Retinal pigment epithelial cell (primary cell): Measurements from ENCODE around the gene HDHD3.
"Not testable (repeated sequence)": the region's sequence is repeated elsewhere in the genome, so short reads cannot be mapped to it uniquely, and the experiment has no call there.

Experiments used
- DNase-seq: peaks from one replicate; pipeline ENCODE4 v3.0.0-alpha.2; 2010; ENCODE audit warnings: low read depth
- H3K4me3 ChIP-seq: 2 replicates; pipeline ENCODE4 v1.5.1; 2011; ENCODE audit warnings: mild to moderate bottlenecking, low read length, control low read depth, moderate library complexity
- TF ChIP-seq, protein P1 (sequence below): conservative IDR thresholded peaks from 2 replicates; pipeline ENCODE4 v1.5.1; 2011; ENCODE audit warnings: low read depth, low read length, control low read depth, inconsistent platforms

The HDHD3 gene

GRCh38 chr9:113409883-113410206 is 33.1 kb upstream of the HDHD3 start:
- H3K4me3 ChIP-seq, result peak overlapping the region; percentile 89
- TF ChIP-seq, protein P1, sequence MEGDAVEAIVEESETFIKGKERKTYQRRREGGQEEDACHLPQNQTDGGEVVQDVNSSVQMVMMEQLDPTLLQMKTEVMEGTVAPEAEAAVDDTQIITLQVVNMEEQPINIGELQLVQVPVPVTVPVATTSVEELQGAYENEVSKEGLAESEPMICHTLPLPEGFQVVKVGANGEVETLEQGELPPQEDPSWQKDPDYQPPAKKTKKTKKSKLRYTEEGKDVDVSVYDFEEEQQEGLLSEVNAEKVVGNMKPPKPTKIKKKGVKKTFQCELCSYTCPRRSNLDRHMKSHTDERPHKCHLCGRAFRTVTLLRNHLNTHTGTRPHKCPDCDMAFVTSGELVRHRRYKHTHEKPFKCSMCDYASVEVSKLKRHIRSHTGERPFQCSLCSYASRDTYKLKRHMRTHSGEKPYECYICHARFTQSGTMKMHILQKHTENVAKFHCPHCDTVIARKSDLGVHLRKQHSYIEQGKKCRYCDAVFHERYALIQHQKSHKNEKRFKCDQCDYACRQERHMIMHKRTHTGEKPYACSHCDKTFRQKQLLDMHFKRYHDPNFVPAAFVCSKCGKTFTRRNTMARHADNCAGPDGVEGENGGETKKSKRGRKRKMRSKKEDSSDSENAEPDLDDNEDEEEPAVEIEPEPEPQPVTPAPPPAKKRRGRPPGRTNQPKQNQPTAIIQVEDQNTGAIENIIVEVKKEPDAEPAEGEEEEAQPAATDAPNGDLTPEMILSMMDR, result no peak
- no peak for DNase-seq

GRCh38 chr9:113409481-113409880 is 32.7 kb upstream of the HDHD3 start:
- TF ChIP-seq, protein P1, result no peak
- H3K4me3 ChIP-seq, result peak overlapping the region; percentile 89
- no peak for DNase-seq

DNA sequence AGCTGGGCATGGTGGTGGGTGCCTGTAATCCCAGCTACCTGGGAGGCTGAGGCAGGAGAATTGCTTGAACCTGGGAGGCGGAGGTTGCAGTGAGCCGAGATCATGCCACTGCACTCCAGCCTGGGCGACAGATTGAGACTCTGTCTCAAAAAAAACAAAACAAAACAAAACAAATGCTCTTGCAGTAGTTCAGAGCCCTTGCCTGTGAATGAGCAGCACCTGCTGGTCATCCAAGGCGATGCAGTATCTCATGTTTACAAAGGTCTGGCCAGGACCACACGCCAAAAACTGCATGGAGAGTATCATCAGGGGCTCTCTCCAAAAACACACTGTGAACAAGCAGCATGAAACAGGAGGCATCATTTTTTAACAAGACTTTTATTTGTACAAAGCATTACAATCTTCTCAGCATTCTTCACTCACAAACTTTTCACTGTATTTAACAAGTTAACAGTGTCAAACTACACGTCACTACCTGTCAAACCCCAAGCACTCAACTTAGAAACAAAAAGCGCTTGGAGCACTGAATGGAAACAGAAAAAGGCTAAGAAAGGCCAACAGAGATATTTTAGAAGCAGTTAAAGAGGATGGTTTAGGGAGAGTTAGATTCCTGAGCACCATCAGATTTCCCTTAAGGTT is 30.2 kb upstream of the HDHD3 start:
- TF ChIP-seq, protein P1, result peak; percentile 91
- peak; percentile 34 for DNase-seq
- H3K4me3 ChIP-seq, result not testable (repeated sequence)

GRCh38 chr9:113406353-113406752 is 29.6 kb upstream of the HDHD3 start:
- not testable (repeated sequence) for H3K4me3 ChIP-seq, DNase-seq

- TF ChIP-seq, protein P1, result no peak
- H3K4me3 ChIP-seq, result no peak overlapping the region
- no peak for DNase-seq
These were observed 26.9 kb upstream of the HDHD3 start for GRCh38 chr9:113403646-113404045.

DNA sequence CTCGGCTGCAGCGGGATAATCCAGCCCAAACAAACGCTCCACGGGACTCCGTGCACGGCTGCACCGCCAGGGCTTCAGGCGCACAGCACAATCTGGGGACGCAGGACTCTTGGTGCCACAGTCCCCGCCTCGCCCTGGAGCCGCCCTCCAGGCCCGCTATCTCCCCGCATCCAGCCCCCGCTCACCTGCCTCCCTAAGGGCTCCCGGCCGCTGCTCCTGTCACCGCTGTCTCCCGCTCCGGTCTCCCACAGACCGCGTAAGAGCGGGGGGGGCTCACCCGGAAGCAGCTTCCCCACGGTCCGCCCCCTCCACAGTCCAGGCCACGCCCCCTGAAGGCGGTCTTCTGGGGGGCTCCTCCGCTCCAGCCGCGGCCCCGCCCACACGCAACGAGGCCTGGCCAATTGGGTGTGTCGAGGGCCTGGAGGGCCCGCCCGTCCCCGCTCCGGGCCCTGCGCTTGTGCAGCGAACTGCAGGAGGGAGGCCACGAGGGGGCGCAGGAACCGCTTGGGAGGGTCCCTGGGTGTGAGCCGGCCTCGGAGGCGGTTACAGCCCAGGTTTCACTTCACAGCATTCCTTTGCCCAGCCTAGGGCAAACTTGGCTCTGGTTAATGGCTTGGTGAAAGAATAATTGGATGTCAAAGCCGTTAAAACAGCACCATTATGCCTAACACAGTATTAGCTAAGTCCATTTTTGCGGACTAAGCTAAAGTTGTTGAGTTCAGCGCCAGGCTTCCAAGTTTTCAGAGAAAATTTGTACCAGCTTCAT is 24.4 kb upstream of the HDHD3 start, which contains the start of gene ALAD:
Gene ALAD (minus strand): TSS at position 258 of the 766 bp plus-strand sequence. CDS start 7,725 bp downstream, outside the sequence.
- H3K4me3 ChIP-seq, result peak within 1 kb of the TSS; percentile 90
- peak; percentile 93 for DNase-seq
- TF ChIP-seq, protein P1, result peak; percentile 85

GRCh38 chr9:113399646-113400200 is 22.9 kb upstream of the HDHD3 start:
- TF ChIP-seq, protein P1, result no peak
- no peak for DNase-seq
- H3K4me3 ChIP-seq, result no peak overlapping the region
